OCI-LY3 (cell line): Measurements from ENCODE around the gene ABCF1.

Source experiments
- H2AFZ ChIP-seq: fragments of 200-600, 300-600 bp; shearing (Covaris generic); 2 replicates; pipeline ENCODE4 v1.6.0; 2014; ENCODE audit warnings: antibody characterized with exemption, low read depth, low read length
- H3K27ac ChIP-seq: fragments of 200-600, 300-600 bp; sonication (generic); 2 replicates; pipeline ENCODE4 v1.5.1; 2014; ENCODE audit warnings: mild to moderate bottlenecking, low read length, moderate library complexity, mixed read lengths
- H3K27me3 ChIP-seq: fragments of 200-600, 300-600 bp; sonication (generic); 2 replicates; pipeline ENCODE4 v1.6.1; 2014; ENCODE audit warnings: low read depth, low read length, mixed read lengths
- H3K36me3 ChIP-seq: fragments of 200-600, 300-600 bp; sonication (generic); replicated peaks from 2 replicates; pipeline ENCODE3; 2014; ENCODE audit warnings: low read depth, low read length, mixed read lengths
- H3K4me1 ChIP-seq: fragments of 300-600, 200-600 bp; sonication (generic); 2 replicates; pipeline ENCODE4 v1.6.1; 2014; ENCODE audit warnings: low read length, mixed read lengths
- H3K4me2 ChIP-seq: fragments of 200-600, 300-600 bp; sonication (generic); 2 replicates; pipeline ENCODE4 v1.6.1; 2014; ENCODE audit warnings: low read length, mixed read lengths
- H3K4me3 ChIP-seq: fragments of 300-600, 200-600 bp; sonication (generic); 2 replicates; pipeline ENCODE4 v1.5.1; 2014; ENCODE audit warnings: antibody characterized with exemption, mild to moderate bottlenecking, low read length, moderate library complexity
- H3K79me2 ChIP-seq: fragments of 300-600, 200-600 bp; shearing (Covaris generic); 2 replicates; pipeline ENCODE4 v1.6.1; 2014; ENCODE audit warnings: mild to moderate bottlenecking, low read length, mixed read lengths
- H3K9ac ChIP-seq: fragments of 300-600, 200-600 bp; shearing (Covaris generic); 2 replicates; pipeline ENCODE4 v1.6.0; 2014; ENCODE audit warnings: mild to moderate bottlenecking, low read length, moderate library complexity
- H3K9me3 ChIP-seq: fragments of 200-600, 300-600 bp; shearing (Covaris generic); 2 replicates; pipeline ENCODE4 v1.6.1; 2014; ENCODE audit warnings: low read length, mixed read lengths; ENCODE audit not compliant: insufficient read depth
- H4K20me1 ChIP-seq: fragments of 200-600, 300-600 bp; sonication (generic); 2 replicates; pipeline ENCODE4 v1.6.1; 2016; ENCODE audit warnings: low read length, mixed read lengths; ENCODE audit not compliant: insufficient read depth
- CTCF ChIP-seq: fragments of 200-600, 300-600 bp; sonication (generic); IDR thresholded peaks from 2 replicates; pipeline ENCODE4 v1.5.1; 2014; ENCODE audit warnings: antibody characterized with exemption, low read length, low read depth
- EZH2phosphoT487 ChIP-seq: fragments of 200-600 bp; shearing (Covaris generic); IDR thresholded peaks from 2 replicates; pipeline ENCODE4 v1.6.1; 2018; ENCODE audit warnings: antibody characterized with exemption, mixed run types, low read depth

ABCF1 gene

GRCh38 chr6:30599625-30600324 lies 28.5 kb downstream of the ABCF1 start:
- Histone ChIP-seq H4K20me1 (no peaks in the 10 kb centered on the region; the same call in 1 of the 2 replicates), H3K4me3 (no peak overlapping the region), H3K27ac (no peak overlapping the region), H3K9ac (no peak overlapping the region), H3K4me1 (no peaks in the 10 kb centered on the region), H3K4me2 (no peak overlapping the region), H3K79me2 (no peaks in the 10 kb centered on the region), H2AFZ (no peak overlapping the region), H3K36me3 (peaks cover 40% of the 10 kb centered on the region), H3K9me3 (no peaks in the 10 kb centered on the region), H3K27me3 (no peaks in the 10 kb centered on the region)
- TF ChIP-seq EZH2phosphoT487, result no peak
- TF ChIP-seq CTCF, result no peak

GRCh38 chr6:30600451-30600961 lies 29.3 kb downstream of the ABCF1 start:
- Histone ChIP-seq H3K36me3 (peaks cover 46% of the 10 kb centered on the region), H3K79me2 (no peaks in the 10 kb centered on the region), H3K27me3 (no peaks in the 10 kb centered on the region), H3K27ac (no peak overlapping the region), H2AFZ (no peak overlapping the region), H3K4me3 (no peak overlapping the region), H3K9ac (no peak overlapping the region), H4K20me1 (no peaks in the 10 kb centered on the region; the same call in 1 of the 2 replicates), H3K4me2 (no peak overlapping the region), H3K9me3 (no peaks in the 10 kb centered on the region), H3K4me1 (no peaks in the 10 kb centered on the region)
- TF ChIP-seq CTCF (no peak), EZH2phosphoT487 (no peak)

DNA sequence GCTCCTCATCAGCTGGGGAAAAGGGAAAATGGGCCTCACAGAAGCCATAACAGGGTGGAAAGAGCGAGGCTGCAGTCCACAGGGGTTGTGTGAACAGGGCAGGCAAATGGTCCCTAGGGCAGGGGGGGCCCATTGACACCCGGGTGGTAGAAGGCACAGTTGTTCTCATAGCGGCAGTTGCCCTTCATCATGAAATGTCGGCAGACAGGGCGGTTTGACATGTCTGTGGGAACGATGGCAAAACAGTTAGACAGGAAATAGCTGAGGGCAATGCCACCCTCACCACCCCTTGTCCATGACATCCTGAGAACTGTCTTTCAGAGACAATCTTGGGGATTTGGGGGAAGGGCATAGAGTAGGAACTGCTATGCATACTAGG lies 30.2 kb downstream of the ABCF1 start:
- Histone ChIP-seq H3K4me1 (no peaks in the 10 kb centered on the region), H3K27me3 (no peaks in the 10 kb centered on the region), H2AFZ (no peak overlapping the region), H3K9ac (no peak overlapping the region), H3K27ac (no peak overlapping the region), H3K9me3 (no peaks in the 10 kb centered on the region), H3K36me3 (peaks cover 54% of the 10 kb centered on the region), H3K4me3 (no peak overlapping the region), H4K20me1 (no peaks in the 10 kb centered on the region; the same call in 1 of the 2 replicates), H3K79me2 (no peaks in the 10 kb centered on the region), H3K4me2 (no peak overlapping the region)
- no peak for TF ChIP-seq CTCF
- no peak for TF ChIP-seq EZH2phosphoT487

GRCh38 chr6:30601815-30602641 lies 30.8 kb downstream of the ABCF1 start:
- no peaks in the 10 kb centered on the region; the same call in 1 of the 2 replicates for H4K20me1 ChIP-seq
- no peaks in the 10 kb centered on the region for H3K79me2 ChIP-seq
- H2AFZ ChIP-seq, result no peak overlapping the region
- no peak overlapping the region for H3K9ac ChIP-seq
- TF ChIP-seq EZH2phosphoT487 (no peak), CTCF (no peak)
- no peaks in the 10 kb centered on the region for H3K9me3 ChIP-seq
- no peak overlapping the region for H3K4me2 ChIP-seq
- H3K27ac ChIP-seq, result no peak overlapping the region
- peaks cover 59% of the 10 kb centered on the region for H3K36me3 ChIP-seq
- peaks cover 3% of the 10 kb centered on the region; the same call in 1 of the 2 replicates for H3K4me1 ChIP-seq
- no peak overlapping the region for H3K4me3 ChIP-seq
- no peaks in the 10 kb centered on the region for H3K27me3 ChIP-seq
